ENCODE measurements around the gene CRTC3. TPM values are rescaled to one million over a fixed set of nuclear protein-coding genes. Genes with fewer than 3 reads are reported as not detected.
"Not testable (repeated sequence)": the region's sequence is repeated elsewhere in the genome, so short reads cannot be mapped to it uniquely, and the experiment has no call there.

Gene CRTC3
- polyA plus RNA-seq, 12 donors, result 22.6 to 58.0 (median 25.9) TPM; not detected in 1

DNA sequence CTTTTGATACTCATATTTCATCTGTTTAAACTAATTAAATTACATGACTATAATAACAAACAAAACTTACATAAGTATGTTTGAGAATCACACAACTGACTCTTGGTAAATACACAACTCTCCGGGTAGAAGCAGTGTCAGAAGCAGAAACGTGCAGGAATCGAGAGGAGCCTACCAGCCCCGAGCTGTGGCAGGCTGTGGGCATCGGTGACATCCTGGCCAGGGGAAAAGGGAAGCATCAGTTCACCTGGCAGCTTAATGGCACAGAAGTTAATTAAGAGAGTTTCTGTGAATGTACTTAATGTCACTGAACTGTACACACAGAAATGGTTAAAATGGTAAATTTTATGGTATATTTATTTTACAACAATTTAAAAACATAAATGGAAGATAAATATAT lies 90.2 kb downstream of the CRTC3 start:
- no peak for DNase-seq

DNA sequence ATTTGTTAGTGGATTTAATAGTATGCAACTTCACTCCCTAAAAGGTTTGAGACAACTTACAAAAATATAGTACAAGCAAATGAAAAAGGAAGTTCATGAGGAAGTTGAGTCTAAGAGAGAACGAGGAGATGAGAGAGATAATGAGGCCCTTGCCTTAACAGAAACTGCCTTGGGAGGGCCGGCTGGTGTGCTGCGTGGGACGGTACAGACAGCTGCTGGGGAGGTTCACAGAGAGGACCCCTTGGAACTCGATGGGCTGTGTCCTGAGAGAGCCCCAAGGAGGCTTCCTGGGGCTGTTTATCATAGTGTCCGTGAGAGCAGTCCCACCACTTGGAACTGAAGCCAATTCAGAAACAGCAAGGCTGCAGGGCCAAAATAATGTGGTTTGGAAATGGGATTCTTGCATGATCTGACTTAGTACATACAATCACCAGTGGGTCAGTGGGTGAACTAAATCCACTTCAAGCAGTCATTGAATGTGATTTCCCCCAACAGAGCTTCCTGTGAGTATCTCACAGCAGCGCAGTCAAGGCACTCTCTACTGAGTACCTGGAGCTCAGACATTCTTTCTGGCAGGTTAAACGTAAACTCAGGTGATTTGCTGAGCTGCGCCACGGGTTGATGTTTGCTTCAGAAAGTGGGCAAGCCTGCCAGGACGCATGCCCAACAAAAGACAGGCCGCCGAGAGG lies 90.8 kb downstream of the CRTC3 start:
- no peak for DNase-seq

DNA sequence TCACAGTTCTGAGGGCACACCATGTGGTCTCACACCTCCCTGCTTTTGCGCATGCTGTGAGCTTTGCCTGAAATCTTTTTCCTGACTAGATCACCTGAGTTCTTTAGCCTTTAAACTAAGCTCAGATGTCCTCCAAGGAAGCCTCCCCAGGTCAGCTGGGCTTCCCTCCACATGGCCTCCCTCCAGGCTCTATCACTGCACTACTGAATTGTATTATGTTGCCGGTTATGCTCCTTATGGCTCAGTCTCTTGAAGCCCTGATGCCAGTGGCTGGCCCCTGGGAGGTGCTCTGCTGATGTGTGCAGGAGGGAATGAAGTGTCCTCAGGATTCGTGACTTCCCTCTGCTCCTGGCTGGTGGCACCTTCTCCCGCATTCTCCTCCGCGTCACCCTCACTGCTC lies 94.1 kb downstream of the CRTC3 start:
- DNase-seq, result no peak

DNA sequence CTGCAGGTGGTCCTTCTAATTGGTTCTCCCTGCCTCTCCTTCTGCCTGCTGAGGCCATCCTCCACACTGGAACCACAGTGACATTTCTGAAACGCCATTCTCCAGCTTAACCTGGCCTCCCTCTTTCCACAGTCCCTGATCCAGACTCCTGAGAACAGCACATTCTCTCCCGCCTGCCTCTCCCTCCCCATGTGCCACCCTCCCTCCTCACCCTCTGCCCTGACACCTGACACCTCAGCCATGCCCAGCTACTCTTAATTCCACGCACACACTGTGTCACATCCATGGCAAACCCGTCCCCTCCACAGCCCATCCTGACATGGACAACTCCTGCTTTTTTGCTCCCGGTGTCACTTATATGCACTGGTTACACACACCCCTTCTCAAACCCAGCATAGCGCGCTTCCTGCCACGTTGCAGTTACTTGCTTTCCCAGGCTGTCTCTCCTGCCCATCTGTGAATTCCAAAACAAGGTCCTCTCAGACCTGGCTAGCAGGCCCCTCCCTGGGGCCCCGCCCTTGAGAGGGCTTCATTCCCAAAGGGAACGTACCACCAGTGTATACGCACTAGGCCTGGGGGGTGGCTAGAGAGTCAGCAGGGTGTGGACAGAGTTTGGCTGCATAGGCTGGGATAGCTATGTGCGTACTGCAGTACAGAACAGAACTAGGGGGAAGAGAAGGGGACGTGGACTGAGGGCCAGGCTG lies 94.7 kb downstream of the CRTC3 start:
- DNase-seq, result no peak

DNA sequence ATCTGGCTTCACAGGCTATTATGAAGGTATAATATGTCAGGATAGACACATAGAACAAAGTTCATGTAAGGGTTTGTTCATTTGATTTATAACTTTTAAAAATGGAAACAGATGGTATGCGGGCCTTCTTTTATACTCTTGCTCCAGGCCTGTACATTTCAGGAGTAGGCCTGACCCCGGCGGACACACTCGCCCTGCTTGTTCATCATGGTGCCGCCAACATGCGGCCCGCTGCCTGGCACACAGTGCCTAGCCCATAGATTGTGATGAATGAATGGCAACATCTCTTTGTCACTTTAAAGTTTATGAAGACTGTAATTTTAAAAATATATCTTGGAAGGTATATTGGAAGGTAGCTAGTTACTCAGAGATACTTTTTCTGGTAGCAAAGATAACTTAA lies 95.3 kb downstream of the CRTC3 start:
- no peak for DNase-seq

DNA sequence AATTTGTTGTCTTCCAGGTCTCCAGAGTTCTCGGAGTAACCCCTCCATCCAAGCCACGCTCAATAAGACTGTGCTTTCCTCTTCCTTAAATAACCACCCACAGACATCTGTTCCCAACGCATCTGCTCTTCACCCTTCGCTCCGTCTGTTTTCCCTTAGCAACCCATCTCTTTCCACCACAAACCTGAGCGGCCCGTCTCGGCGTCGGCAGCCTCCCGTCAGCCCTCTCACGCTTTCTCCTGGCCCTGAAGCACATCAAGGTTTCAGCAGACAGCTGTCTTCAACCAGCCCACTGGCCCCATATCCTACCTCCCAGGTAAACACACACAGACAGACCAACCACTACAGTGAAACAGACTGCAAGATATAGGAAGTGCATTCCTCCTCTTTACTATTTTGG lies 99.5 kb downstream of the CRTC3 start:
- DNase-seq, result no peak

DNA sequence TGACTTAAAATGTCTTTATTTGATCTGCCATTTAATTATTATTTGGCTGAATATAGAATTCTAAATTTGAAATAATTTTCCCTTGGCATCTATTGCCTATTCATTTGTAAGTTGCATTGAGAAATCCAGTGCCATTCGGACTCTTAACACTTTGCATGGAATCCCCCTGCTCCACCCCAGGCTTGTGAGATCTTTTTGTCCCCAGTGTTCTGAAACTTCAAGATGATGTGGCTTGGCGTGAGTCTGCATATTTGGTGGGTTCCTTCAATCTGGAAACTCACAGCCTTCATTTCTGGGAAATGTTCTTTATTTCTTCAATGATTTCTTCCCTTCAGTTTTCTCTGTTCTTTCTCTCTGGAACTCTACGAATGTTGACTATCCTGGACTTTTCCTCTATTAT lies 103.6 kb downstream of the CRTC3 start:
- DNase-seq, result no peak

DNA sequence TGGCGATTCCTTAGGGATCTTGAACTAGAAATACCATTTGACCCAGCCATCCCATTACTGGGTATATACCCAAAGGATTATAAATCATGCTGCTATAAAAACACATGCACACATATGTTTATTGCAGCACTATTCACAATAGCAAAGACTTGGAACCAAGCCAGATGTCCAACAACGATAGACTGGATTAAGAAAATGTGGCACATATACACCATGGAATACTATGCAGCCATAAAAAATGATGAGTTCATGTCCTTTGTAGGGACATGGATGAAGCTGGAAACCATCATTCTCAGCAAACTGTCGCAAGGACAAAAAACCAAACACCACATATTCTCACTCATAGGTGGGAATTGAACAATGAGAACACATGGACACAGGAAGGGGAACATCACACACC lies 107.3 kb downstream of the CRTC3 start:
- not testable (repeated sequence) for DNase-seq

DNA sequence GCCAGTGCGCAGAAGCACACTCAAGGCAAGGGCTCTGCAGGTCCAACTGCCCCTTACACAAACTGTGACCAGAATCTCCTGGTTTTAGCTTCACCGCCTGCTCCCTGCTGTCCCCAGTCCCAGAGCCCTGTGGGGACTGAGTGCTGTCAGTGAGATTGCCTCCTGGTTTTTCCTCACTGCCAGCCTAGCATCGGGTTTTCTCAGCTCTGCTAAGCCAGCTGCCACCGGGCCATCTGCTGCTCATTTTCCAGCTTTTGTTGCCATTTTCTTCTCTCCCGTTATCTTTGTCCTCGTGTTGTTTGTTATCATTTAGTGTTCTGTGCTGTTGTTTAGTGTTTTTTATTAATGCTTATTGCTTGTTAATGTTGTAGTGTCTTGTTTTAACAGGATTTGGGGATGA lies 108.0 kb downstream of the CRTC3 start:
- DNase-seq, result no peak

DNA sequence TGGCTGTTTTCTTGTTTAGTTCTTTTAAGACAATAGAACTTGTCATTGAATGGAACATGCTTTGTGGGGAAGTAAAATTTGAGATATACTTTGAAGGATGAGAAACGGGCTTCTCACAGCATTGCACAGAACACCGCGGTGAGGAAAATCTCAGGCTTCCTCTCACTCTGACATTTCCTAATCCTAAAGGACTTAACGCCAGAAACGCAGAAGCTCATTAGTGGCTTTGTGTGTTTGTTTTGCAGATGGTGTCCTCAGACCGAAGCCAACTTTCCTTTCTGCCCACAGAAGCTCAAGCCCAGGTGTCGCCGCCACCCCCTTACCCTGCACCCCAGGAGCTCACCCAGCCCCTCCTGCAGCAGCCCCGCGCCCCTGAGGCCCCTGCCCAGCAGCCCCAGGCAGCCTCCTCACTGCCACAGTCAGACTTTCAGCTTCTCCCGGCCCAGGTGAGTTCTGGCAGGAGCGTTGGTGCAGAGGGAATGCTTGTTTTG lies 108.5 kb downstream of the CRTC3 start:
- no peak for DNase-seq

DNA sequence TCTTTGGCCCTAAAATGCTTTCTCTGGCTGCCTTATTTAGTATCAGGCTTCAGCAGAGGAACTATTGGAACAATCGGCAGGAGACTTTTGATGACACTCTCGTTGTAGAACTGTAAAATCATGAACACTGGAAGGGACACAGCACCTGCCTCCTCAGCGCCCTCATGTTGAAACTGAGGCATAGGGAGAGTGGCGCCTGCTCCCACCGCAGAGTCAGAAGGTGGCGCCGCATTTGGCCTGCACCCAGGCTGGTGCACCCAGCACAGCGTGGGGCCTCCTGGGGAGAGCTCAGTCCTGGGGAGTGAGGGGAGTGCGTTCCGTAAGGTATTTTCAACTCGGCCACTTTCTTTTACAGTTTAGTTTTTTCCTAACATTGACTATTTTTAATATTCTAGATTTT lies 109.2 kb downstream of the CRTC3 start:
- no peak for DNase-seq

DNA sequence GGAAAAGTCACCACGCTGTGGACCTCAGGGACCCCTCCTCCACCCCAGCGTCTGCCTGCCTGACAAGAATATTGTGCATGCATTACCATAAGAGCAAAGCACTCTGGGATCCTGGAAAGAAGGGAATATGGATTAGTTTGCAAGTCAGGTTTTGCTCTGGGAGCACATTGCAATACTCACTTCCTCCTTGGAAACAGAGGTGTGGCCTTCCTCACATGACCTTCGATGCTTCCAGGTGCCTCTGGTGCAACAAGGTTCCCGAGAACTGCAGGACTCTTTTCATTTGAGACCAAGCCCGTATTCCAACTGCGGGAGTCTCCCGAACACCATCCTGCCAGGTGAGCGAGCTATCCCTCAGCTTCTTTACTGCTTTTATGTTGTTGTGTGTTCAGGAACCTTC lies 111.1 kb downstream of the CRTC3 start:
- DNase-seq, result no peak

DNA sequence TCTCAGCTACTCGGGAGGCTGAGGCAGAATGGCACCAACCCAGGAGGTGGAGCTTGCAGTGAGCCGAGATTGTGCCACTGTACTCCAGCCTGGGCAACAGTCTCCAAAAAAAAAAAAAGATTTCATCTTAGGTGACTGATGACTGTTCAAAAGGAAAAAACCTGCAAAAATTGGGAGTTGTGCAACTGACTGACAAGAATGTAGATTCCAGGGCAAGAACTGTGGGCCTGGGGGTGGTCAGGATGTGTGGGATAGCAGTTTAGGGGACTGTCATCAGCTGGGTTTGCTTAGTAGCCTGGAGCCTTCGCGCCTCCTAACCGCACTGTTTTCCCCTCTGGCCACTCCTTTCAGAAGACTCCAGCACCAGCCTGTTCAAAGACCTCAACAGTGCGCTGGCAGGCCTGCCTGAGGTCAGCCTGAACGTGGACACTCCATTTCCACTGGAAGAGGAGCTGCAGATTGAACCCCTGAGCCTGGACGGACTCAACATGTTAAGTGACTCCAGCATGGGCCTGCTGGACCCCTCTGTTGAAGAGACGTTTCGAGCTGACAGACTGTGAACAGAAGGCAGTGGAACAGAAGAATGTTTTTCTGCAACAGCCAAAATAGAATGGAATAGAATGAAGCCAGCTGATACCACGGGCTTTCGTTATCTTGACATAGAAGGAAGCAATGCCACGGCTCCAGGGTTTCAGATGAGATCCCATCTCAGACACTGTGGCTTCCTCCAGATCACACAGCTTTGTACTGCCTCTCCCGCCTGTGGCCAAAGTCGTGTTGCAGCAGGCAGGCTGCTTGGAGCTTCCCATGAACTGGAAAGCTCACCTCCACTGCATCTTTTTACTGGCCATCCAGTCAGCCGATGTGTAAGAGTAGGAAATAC lies 112.1 kb downstream of the CRTC3 start:
- no peak for DNase-seq

DNA sequence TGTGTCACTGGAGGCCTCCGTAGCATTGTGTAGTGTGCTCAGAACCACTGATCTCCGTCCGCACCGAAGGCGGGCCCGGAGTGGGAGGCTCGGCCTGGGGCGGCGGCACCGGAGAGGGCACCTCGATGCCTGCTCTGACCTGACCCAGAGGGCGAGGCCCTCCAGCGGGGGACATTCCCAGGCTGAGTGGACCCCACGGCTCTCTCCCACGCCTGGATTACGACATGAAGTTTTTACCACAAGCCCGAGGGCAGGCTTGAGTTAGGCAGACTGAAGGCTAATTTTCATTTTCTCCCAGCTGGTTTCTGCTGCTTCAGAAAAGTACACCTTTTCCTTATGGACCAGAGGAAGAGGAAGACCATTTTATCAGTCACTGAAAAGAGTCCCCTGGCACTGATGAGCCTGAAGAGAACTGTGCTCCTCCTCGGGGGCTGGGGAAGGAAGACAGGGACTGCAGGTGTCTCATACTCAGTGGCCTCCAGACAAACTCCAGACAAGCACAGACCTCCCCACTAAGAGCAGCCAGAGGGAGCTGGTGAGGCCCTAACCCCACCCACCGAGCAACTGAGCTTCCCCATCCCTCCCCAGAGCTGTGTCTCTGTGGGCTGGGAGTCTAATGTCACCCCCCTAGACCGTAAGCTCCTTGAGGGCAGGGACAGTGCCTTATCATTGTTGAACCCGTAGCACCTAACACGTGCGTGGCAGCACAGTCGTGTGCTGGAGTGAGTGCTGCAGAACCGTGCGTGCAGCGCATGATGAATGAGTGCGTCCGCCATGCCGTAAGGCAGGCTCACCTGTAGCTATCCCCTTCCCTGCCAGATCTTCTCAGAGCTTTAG lies 113.0 kb downstream of the CRTC3 start:
- DNase-seq, result no peak

DNA sequence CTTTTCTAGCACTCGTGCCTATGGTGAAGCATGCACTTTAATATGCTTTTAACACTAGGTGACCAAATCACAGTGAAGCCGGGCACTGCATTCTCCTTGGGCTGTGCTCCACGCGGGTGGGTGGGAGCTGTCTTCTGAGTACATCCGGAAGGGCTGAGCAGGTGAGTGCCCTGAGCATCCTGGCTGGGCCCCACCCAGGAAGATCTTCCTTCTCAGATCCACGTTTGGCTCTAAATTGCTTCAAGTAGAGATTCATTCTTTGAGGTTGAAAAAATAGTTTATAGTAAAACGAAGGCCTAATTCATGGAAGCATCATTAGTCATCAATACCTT lies 113.5 kb downstream of the CRTC3 start:
- DNase-seq, result no peak

DNA sequence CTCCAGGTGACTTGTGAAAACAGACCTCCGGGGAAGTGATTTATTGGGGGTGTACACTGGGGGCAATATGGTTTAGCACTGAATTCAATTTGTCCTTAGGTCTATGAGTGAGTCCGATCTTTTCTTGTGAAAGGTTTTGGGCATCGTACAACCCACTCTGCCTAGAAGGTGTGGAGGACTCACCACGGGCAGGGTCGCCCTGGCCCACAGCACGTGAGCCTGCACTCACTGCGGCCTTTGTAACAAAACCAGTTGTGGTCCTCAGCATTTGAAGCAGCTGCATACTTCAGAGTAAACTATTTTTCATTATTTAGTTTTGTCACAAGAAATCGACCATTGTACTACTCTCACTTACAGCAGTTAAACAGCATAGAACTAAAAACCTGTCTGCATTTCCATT lies 114.8 kb downstream of the CRTC3 start:
- no peak for DNase-seq

DNA sequence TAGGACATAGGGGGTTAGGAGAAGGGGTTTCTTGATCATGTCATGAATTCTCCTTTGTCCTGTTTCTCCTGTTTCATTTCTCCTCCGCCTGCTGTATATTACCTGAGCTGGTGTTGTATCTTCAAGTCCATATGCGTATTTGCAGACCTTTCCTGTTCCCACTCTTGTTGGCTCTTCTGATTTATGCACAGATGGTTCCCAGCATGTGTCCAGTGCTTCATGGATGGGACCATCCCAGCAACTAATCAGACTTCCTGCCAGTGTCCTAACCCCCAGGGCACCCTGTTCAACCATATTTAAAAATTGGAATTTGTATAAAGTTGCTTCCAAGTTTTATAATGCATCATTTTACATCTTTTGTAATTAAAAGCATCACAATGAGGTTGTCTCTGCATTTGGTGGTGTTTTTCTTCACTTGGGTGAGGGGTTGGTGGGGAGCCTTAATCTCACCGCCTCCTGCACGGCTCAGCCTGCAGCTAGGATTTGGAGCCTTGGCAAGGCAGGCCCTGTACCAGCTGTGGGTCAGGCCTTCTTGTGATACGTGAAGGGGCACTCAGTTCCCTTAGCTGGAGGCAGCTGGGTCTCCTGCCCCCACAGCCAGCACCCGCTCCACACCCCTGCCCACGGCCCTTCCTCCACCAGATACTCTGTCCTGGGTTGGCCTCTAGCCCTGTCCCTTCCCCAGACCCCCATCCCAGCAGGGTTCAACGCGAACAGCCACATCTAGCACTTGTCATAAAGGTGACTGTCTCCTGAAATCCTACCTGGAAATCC lies 115.4 kb downstream of the CRTC3 start:
- no peak for DNase-seq

DNA sequence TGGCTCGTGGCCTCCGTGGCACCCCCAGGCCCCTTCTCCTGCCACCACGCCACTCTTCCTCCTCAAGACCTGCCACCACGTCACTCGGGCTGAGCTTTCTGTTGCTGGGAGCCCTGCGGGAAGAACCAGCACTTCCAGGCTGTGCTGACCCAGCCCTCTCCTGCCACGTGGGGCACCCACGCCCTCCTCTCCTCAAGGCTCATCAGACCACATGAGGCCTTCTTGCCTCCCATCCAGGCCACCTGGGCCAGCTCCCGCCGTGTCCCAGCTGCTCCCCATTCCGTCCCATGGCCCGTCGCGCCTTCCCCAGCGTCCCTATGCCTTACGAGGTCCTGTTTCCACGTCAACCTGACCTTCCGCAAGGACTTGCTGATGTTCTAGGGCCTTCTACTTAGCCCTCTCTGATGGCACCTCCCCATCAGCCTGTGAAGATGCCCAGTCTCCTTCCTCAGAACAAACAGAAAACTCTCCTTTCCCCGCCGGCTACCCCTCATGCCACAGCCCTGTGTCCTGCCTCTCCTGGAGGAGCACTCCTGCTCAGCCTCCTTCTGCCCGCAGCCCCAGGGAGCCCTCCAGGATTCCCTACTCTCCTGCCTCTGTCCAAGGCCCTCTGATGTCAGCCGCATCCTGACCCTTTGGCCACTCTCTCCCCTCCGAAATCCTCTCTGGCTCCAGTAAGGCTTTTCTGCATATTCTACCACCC lies 116.3 kb downstream of the CRTC3 start:
- DNase-seq, result no peak

DNA sequence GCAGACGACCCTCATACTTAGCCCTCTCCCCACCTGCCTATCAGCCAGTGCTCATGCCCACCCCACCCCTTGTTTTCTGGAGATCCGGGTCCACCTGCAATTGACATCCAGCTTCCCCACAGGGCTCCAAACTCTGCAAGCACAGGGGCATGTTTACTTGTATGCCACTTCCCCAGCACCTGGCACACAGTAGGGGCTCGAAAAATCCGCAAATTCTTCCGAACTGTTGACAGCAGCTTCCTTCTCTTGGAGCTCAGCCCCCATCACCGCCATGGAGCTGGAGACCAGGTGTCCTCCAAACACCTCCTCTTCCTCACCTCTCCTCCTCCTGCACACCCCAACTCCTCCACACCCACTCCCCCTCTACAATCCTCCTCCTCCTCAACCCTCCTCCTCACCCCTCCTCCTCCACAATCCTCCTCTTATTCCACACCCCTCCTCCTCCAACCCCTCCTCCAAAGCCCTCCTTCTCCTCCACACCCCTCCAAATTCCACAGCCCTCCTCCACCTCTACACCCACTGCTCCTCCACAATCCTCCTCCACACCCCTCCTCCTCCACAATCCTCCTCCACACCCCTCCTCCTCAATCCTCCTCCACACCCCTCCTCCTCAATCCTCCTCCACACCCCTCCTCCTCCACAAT lies 117.1 kb downstream of the CRTC3 start:
- DNase-seq, result no peak

DNA sequence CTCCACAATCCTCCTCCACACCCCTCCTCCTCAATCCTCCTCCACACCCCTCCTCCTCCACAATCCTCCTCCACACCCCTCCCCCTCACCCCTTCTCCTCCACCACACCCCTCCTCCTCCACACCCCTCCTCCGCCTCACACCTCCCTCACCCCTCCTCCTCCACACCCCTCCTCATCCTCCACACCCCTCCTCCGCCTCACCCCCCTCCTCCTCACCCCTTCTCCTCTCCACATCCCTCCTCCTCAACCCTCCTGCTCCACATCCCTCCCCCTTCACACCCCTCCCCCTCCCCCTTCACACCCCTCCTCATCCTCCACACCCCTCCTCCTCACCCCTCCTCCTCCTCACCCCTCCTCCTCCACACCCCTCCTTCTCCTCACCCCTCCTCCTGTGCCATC lies 117.6 kb downstream of the CRTC3 start:
- no peak for DNase-seq

All from muscle of arm (tissue), 12 donors.